ENCODE results near the gene CD40.
A peak's percentile ranks its signal among the peaks of the same experiment; 100 is the strongest.

CD40 gene

DNA sequence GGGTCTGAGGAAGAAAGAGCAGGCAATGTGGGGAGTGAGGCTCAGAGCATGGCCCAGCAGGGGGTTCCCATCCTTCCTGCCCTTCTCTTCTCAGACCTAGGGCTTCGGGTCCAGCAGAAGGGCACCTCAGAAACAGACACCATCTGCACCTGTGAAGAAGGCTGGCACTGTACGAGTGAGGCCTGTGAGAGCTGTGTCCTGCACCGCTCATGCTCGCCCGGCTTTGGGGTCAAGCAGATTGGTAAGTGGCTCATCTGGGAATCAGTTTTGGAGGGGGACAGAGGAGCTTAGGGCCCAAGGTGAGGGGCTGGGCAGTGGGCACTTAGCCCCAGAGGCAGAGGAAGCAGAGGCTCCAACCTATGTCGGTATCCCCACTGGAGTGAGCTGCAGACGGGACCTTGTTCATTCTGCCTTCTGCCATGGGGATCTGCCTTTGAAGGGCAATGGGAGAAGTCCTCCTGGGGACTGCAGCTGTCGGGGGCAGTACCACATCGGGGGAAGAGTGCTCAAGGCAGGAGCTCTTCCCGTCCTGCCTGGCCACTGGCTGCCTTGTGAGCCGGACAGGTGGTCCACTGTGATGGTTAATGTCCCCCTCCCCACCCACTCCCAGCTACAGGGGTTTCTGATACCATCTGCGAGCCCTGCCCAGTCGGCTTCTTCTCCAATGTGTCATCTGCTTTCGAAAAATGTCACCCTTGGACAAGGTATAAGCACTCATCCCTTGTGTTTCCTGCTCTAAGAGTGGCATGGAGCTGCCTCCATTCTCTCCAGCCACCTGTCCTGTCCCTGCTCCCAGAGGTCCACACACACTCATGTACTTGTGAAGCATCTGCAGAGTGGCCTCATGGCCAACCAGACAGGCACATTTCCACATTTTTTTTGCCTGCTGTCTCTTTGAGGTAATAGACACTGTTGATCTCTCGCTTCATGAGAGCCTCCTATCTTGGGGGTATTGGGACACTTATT, 4.7 kb downstream of the CD40 start:
- DNase-seq (ENCODE audit: low read depth in 2 of 2) = no peak

DNA sequence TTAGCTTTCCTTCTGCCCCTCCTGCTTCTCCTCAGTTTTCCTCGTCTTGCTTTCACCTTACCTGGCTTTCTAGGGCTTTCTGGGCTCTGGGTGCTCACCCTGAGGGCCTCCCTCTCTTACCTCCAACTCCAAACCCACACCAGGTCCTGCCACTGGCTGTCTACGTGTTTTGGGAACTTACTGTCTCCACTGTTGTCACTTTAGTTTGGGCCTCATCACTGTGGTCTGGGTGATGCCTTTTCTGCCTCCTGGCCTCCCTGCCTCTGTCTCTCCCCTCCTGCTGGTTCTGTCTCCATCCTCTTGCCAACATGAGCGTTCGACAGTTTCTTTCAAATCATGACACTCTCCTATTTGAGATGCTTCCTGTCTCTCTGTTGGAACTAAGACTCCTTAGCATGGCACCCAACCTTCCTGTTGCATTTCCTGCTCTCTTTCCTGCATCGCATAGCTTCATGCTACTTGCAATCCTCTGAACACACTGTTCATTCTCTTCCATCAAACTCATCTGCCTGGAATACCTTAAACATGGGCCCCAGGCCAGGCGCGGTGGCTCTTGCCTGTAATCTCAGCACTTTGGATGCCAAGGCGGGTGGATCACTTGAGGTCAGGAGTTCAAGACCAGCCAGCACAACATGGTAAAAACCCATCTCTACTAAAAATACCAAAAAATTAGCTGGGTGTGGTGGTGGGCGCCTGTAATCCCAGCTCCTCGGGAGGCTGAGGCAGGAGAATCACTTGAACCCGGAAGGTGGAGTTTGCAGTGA, 5.5 kb downstream of the CD40 start:
- no peak for DNase-seq (ENCODE audit: low read depth in 2 of 2)

DNA sequence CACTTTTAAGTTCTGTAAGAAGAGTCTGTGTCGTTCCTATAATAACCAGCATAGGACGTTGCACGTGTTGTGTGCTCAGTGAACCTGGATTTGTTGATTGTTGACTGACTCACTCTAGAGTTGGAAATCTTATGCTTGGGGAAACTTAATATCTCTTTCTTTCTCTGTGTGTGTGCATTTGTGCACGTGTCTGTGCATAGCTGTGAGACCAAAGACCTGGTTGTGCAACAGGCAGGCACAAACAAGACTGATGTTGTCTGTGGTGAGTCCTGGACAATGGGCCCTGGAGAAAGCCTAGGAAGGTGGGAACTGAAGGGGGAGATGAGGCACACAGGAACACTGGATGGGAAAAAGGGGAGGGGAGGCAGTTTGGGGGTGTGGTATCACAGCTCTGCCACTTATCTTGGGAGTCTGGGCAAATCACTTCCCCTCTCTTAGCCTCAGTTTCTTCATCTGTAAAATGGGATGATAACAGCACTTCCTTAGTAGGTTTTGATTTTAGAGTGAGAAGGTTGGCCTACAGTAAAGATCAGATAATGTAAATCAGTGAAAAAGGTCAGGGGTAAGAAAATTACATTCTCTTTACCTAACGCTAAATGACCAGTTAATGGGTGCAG, 8.4 kb downstream of the CD40 start:
- DNase-seq (ENCODE audit: low read depth in 2 of 2) = no peak

DNA sequence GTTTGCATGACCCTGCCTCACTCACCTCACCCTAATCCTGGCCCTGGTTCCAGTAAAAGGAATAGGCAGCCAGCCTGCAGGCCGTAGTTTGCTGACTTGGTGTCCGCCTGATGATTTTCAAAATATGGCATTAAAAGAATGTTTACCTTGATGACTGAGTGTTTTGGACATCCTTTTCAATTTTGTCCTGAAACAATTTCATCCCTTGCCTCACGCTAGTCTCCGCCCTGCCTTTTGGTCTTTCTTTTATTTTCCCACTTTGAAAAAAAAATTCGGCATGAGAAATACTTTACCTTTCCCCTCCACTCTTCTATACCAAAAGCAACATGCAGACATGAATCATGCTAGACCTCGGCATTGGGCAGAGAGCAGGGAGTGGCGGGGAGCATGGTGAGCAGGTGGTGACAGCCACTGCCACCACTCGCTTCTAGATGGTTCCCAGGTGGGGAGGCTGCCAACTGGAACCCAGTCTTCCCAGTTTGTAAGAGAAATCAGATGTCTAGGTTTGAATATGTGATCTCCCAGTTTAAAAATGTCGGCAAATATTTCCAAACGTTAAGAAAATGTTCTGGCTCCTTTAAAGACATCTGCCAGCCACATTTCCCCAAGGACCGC, 9.4 kb downstream of the CD40 start:
- no peak for DNase-seq (ENCODE audit: low read depth in 2 of 2)

DNA sequence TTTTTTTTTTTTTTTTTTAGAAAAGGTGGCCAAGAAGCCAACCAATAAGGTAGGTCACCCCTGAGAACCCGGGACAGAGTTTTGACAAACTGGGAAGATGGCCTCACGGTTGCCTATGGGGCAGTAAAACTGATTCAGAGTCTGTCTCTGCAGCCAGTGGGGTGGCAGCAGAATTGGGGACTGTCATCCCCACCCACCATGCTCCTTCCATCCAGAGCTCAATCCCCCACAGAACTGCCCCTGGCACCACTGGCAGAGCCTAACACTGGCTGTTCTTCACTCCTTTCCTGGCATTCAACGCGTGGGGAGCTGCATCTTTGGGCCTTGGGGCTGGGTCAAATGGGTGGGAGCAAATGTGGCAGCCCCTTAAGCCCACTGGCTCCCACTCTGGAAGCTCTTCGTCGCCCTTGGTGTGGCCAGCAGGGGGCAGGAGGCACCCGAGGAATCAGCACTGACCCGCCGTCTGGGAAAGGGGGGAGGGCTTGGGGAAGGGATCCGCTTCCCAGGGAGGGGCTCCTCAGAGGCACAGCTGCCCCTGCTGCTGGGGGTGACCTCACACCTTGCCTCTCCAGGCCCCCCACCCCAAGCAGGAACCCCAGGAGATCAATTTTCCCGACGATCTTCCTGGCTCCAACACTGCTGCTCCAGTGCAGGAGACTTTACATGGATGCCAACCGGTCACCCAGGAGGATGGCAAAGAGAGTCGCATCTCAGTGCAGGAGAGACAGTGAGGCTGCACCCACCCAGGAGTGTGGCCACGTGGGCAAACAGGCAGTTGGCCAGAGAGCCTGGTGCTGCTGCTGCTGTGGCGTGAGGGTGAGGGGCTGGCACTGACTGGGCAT, 10.4 kb downstream of the CD40 start:
- DNase-seq (ENCODE audit: low read depth in 2 of 2) = no peak

DNA sequence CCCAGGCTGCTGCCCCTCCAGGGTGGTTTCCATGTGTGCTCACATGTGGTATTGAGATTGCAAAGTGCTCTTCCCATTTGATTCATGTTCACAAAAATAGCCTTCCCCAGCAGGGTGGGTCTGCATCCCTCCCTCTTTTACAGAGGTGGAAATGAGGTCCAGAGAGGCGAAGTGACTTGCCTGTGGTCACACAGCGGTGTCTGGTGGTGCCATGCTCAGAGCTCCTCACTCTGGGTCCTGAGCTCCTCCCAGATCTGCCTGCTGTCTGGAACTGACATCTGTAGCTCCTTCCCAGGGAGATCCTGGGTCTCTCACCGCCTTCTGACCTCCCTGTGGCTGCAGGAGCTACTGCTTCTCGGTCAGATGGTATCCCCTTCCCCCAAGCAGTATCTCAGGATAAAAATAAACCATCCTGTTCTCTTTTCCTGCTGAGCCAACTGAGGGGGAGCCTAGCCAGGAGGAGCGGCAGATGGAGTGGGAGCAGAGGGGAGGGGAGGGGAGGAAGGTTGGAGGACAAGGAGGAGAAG, 11.9 kb downstream of the CD40 start:
- DNase-seq (ENCODE audit: low read depth in 2 of 2) = no peak

DNA sequence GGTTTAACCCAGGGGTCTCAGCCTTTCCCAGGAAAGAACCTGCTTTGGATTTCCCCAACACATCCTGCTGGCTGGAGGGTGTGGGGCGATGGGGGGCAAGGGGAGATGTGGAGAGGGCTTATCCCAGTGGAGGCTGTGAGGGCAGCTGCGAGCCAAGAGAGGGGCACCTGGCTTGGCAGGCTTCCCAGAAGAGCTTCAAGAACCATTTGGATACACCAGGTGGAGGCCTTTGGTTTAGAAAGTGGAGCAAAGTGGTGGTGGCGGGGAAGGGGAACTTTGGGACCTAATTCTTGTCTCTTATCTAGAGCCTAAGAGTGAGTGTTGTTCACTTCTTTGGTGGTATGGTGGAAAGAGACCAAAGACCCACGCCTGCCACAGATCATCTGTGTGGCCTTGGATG, 12.4 kb downstream of the CD40 start:
- no peak for DNase-seq (ENCODE audit: low read depth in 2 of 2)

DNA sequence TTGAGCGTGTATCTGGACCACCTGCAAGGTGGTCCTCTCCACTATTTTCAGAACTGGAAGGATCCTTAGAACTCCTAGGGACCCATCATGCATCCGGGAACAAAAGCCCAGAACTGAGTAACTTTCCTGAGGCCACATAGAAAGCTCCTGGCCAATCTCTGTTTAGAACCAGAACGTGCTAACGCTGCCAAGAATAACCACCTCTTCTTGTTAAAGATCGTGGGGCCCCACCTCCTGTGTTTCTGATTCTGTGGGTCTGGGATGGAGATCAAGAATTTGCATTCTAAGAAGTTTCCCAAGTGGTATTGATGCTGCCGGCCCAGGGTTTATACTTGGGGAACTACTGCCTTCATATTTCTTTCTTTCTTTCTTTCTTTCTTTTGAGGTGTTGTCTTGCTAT, 13.3 kb downstream of the CD40 start:
- no peak for DNase-seq (ENCODE audit: low read depth in 2 of 2)

DNA sequence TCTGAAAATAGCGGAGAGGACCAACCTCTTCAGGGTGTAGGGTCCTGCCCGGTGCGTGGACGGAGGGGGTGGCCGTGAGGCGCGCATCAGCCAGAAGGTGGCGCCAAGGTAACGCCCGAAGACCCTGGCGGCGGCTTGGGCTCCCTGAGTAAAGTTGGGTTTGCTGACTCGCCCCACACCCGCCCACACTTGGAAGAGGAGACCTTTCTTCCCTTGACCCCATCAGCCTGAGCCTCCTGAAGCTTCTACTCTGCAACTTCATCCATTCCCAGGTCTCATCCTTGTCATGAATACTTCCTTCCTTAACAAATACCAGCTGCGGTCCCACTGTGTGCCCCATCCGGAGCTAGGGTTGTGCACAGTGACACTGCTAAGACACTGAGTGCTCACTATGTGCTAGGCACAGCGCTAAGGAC, 14.6 kb downstream of the CD40 start:
- DNase-seq (ENCODE audit: low read depth in 2 of 2) = peak; percentile 33 to 60

DNA sequence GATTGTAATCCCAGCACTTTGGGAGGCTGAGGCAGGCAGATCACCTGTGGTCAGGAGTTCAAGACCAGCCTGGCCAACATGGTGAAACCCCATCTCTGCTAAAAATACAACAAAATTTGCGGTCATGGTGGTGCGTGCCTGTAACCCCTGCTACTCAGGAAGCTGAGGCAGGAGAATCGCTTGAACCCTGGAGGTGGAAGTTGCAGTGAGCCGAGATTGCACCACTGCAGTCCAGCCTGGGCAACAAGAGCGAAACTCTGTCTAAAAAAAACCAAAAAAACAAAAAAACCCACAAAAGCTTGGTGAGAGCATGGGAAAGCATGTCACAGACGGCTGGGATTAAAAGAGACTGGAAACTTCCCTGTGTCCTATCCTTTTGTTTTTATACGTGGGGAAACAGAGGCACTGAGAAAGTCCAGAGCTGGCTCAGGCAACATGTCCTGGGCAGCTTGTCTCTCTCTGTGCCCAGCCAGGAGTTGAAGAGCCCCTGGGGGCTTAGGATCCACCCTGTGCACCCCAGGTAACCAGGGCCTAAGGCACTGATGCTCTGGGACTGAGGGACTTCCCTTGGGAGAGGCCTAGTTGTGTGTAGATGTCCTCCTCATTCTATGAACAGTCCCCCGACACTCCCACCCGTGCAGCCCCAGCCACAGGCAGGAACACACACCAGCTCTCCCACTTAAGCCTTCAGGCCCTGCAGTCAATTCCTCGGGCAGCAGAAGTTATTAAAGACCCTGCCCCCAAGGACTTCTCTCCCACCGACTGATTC, 16.0 kb downstream of the CD40 start:
- DNase-seq (ENCODE audit: low read depth in 2 of 2) = no peak

DNA sequence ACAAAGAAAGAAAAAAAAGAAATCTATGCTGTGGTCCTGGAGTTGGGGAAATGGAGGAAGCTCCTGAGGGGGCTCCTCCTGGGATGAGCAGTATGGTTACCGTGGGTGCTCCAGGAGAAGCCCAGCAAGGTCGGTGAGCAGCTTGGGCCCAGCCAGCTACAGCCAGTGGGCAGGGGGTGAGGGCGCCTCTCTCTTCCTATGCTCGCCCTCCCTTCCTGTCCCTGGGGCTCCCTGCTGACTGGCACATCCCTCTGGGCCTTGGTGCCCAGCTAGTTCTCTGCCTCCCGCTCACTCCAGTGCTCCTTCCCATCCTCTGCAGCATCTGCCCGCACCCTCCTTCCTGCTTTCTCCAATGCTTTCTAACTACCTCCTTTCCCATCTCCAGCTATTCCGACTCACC, 16.6 kb downstream of the CD40 start:
- DNase-seq (ENCODE audit: low read depth in 2 of 2) = no peak

DNA sequence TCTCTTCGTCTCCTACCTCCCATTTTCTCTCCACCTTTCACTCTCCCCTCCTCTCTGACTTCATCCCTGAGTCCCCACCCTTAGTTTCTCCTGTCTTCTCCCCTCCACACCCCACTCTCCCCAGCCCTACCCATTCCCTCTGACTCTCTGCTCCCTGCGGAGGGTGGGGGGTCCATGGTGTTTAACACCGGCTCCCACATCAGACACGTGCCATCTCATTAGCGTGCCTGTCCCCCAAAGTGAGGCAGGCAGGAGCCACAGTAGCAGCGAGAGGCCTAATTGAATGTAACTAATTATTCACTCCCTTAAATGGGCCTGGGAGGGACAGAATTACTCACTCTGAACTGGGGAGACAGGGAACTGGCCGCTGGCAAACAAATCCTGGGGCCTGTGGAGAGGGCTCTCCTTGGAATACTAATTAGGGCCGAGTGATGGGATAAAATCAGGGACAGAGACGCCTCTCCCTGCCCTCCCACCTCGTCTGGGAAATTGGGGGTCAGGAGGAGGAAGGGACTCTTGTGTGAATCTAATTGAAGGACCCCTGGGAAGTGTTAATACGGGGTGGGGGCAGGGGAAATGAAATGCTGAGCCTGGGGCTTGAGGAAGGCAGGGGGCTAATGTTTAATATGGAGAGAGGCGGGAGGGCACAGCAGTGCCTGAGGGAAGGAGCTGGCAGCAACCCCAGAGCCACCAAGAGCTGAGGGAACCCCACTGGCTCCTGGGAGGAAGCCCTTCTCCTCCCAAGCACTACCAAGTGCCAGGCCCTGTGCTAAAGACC, 17.9 kb downstream of the CD40 start:
- no peak for DNase-seq (ENCODE audit: low read depth in 2 of 2)

DNA sequence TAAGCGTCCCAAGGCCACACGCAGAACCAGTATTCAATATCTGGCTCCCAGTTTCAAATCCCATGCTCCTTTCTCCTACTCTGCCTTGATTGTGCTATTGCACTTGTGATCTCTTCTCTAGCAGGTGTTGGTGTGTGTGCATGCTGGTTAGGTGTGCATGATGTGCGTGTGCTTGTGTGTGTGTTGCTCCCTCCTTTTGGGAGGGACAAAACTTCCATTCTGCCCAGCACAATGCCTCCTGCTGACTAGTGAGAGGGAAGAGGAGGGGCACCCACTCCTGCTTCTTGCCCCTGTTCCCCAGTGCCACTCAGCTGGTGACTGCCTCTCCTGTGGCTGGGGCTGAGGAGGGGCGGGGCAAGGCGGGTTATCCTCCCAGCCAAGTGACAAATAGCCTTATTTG, 19.7 kb downstream of the CD40 start:
- no peak for DNase-seq (ENCODE audit: low read depth in 2 of 2)

DNA sequence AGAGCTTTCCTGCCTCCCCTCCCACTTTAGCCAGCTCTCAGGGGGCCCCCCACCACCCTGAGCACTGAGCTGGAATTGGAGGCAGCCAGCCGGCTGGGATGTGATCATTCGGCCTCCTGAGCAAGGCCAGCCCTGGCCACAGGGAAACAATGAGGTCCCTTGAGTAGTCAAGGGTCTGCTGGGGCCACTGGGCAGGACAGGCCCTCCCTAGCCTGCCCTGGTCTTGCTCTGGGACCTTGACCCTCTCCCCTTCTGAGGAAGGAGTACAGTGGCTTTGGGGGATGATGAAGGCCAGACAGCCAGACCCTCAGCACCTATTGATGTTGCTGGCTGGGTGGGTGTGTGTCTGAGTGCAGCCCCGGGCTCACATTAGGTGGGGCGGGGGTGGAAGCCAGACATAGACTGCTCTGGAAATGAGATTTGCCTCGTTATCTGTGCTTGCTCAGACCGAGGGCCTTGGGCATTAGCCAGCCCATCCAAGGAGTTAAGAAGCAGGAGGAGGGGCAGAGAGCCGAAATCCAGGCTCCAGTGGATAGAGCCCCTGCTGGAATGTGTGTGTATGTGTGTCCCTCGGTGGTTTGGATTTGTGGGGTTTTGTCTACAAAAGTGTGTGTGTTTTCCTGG, 21.3 kb downstream of the CD40 start:
- no peak for DNase-seq (ENCODE audit: low read depth in 2 of 2)

DNA sequence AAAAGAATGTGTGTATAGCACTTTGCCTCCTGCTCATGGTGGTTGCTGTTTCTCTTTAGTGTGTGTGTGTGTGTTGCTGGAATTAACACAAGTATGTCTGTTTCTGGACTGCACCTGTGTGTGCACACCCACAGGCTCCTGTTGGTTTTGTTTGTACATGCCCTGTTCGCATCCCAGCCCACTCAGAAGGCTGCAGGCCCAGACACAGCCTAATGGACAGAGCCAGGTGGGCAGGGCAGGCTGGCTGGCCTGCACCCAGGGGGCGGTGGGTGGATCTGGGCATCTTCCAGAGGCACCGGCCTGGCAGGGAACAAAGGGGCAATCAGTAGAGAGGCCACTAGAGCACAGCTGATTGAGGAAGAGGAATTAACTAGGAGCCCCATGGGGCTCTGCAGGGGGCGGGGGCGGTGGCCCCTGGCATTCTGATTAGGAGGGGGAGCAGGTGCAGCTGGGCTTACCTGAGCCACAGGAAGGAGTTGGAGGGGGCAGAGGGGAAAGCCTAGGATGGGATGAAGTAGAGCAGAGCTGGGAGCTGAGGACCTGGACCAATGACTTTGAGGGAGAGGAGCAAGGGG, 21.9 kb downstream of the CD40 start:
- DNase-seq (ENCODE audit: low read depth in 2 of 2) = no peak

DNA sequence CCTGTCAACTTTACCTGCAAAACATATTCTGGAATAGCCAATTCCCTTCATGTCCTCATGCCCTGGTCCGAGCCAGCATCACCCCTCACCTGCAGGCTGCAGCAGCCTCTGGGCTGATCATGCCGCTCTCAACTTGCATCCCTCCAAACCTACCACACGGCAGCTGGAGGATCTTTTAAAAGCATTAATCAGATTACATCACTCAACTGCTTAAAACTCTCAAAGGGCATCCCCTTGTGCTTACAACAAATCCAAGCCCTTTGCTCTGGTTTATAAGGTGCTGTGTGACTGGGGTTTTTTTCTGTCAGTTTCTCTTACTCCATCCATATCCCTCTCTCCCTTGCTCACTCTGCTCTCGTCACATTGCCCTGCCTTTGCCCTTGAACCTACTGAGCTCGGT, 24.0 kb downstream of the CD40 start:
- DNase-seq (ENCODE audit: low read depth in 2 of 2) = no peak

DNA sequence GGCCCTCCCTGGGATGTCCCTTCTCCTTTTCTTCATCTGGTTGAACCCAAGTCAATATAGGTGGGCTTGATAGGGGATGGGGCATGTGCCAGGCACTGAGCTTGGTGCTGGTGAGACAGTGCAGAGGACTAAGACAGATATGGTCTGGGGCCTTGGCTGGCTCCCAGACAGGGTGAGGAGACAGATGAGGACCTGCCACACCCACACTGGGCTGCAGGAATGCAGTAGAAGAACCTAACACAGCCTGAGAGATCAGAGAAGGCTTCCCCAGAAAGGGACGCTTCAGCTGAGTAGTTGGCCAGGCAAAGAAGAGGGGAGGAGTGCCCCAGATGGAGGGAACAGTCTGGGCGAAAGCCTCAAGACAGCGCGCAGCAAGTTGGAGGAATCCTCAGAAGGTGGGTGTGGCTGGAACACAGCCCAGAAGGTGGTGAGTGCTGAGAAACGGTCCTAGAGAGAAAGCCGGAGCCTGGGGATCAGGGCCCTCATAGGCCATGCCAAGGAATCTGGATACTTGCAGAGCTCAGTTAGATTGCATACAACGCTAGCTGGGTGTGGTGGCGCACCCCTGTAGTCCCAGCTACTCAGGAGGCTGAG, 26.4 kb downstream of the CD40 start:
- no peak for DNase-seq (ENCODE audit: low read depth in 2 of 2)

DNA sequence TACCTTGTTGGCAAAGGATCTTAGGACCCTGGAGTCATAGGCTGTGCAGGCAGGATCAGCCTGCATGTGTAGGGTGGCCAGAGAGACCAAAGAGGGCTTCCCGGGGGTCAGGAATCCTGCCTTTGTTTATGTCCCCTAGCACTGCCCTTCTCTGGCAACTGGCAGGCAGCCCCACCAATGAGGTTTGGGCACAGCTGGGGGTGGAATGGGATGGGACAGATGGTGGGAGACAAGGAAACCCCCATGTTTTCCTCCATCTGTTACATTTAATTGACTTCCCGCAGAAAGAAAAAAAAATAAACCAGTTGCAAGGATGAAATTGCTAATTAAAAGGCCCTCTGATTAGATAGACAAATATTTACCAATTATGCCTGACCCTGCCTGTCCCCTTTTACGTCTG, 27.6 kb downstream of the CD40 start:
- no peak for DNase-seq (ENCODE audit: low read depth in 2 of 2)
